ENCODE results near the gene EPS8L1. TPM values are rescaled to one million over a fixed set of nuclear protein-coding genes. Genes with fewer than 3 reads are reported as not detected.

The EPS8L1 gene
- total and polyA plus RNA-seq, 2 of the 4 experiments (the other 2 are of a cell fraction): 0.90 to 2.9 TPM

DNA sequence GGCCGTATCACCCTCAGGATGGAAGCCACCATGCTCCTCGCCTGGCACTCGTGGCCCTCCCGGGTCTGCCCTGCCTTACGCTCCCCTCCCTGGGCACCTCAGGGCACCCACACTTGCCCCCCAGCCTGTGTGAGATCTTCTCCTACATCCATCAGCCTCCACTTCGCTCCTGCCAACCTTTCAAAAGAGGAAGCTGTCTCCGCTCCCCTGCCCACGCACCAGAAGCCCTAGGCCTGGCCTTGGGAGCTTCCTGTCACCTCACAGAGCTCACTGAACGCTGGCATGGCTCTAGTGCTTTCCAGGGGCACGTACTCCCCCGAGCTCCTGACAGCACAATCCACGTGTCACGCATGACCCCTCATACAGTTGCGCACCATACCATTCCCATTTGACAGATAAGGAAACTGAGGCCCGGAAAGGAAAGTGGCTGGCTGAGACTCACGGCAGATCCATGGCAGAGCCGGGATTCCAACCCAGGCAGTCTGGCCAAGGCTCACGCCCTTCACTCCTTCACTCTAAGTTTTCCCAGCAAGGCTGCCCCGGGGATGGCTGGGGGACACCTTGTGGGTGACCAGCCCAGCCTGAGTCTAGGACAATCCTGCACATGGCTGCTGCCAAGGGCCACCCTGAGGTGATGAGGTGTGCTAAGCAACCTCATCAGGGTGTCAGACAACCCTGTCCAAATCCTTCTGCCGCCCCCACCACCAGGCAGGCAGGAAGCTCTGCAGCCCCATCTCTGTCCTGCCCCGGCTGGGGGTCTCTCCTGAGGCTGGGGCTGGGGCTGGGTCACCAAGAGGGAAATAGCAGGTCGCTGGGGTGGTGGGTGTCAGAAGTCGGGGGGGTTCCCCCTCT is 22.4 kb downstream of the EPS8L1 start:
- Histone ChIP-seq H2AFZ (replicated peaks; ENCODE audit: low read length, poor library complexity) (no peak overlapping the region), H4K91ac (ENCODE audit: insufficient read depth, low read depth, low read length) (no peak overlapping the region)
- in situ Hi-C loops (cut with MboI; ENCODE audit: low sequenced_read_pairs): no loop called here

More for the DNA sequence above, 22.4 kb downstream of the EPS8L1 start:
- no peak overlapping the region for H3K27ac ChIP-seq (ENCODE audit: insufficient read depth, low read length)
- peaks cover 3% of the 10 kb centered on the region for H4K20me1 ChIP-seq (ENCODE audit: insufficient read depth, low read length)
- DNase-seq (no peak), ATAC-seq (ENCODE audit: low read depth) (no peak)
- no peaks in the 10 kb centered on the region for H3K9me1 ChIP-seq (ENCODE audit: insufficient read depth, low read length)
- H4K8ac ChIP-seq (ENCODE audit: low read depth in 2 of 2, low read length in 2 of 2): no peak overlapping the region
- H3K9ac ChIP-seq (ENCODE audit: low read depth, low read length): no peak overlapping the region
- H3K4me3 ChIP-seq (ENCODE audit: insufficient read depth, low read depth, low read length): no peak overlapping the region
- no peak overlapping the region for H3K18ac ChIP-seq (ENCODE audit: low read depth, low read length)
- no peak overlapping the region for H2BK5ac ChIP-seq (ENCODE audit: low read depth, low read length, poor library complexity, severe bottlenecking)
- H3K4me1 ChIP-seq (ENCODE audit: control insufficient read depth, insufficient read depth, low read length): no peaks in the 10 kb centered on the region
- 97% methylated on average over 10 of the region's 23 CpGs; no CpG with 5 or more reads in 1 of the 2 experiments for WGBS, 2 experiments (ENCODE audit: extremely low coverage in 2 of 2, insufficient read length in 1 of 2)
- no peak overlapping the region for H2BK15ac ChIP-seq (ENCODE audit: low read depth, low read length)
- TF ChIP-seq SMC3 (IDR thresholded peaks at IDR 0.05; ENCODE audit: low read depth, low read length) (no peak), MXI1 (IDR thresholded peaks at IDR 0.05; ENCODE audit: borderline replicate concordance, low read depth, low read length) (no peak), NFE2L2 (IDR thresholded peaks at IDR 0.05; ENCODE audit: low read depth, low read length) (no peak), CEBPB (IDR thresholded peaks at IDR 0.05; ENCODE audit: low read depth, low read length) (no peak), BHLHE40 (IDR thresholded peaks at IDR 0.05; ENCODE audit: low read depth, low read length) (no peak), FOS (IDR thresholded peaks at IDR 0.05; ENCODE audit: low read depth, low read length) (no peak), MAZ (IDR thresholded peaks at IDR 0.05; ENCODE audit: borderline replicate concordance, low read depth, low read length) (no peak), RCOR1 (IDR thresholded peaks at IDR 0.05; ENCODE audit: insufficient replicate concordance, low read length) (no peak), RAD21 (IDR thresholded peaks at IDR 0.05; ENCODE audit: low read length) (no peak)
- no peak overlapping the region for H3K23ac ChIP-seq (ENCODE audit: low read depth, low read length)
- no peaks in the 10 kb centered on the region for H3K27me3 ChIP-seq (ENCODE audit: control insufficient read depth, insufficient read depth, low read length)
- no TSS peak for BruUV-seq (replicated peaks)
- intact Hi-C loops (cut with micrococcal nuclease): no loop called here
- H4K5ac ChIP-seq (ENCODE audit: low read depth, low read length): no peak overlapping the region
- H3K79me1 ChIP-seq (ENCODE audit: low read depth in 1 of 2, low read length in 2 of 2): peaks cover 5 to 21% of the 10 kb centered on the region in 2 experiments
- no peak overlapping the region for H3K4ac ChIP-seq (ENCODE audit: low read depth, low read length)
- no peak overlapping the region for H3K4me2 ChIP-seq (ENCODE audit: low read depth, low read length)
- no peaks in the 10 kb centered on the region; the same call in 1 of the 2 replicates for H3K9me3 ChIP-seq (ENCODE audit: control insufficient read depth, insufficient read depth, low read length)
- H3K56ac ChIP-seq (ENCODE audit: extremely low read depth, insufficient read depth, low read length): no peak overlapping the region
- CTCF ChIA-PET: interaction anchor here (1.0 kb wide), 1 partner anchor 9 kb away, joined by 3 read pairs; no protein-coding TSS in a partner anchor
- dilution Hi-C loops (cut with HindIII; ENCODE audit: low sequenced_read_pairs, unreplicated experiment): no loop called here
- POLR2A ChIA-PET (ENCODE audit: unreplicated experiment): no interaction called here
- no peak overlapping the region for H2BK120ac ChIP-seq (ENCODE audit: low read depth, low read length)
- no peak overlapping the region for H2BK20ac ChIP-seq (ENCODE audit: low read depth, low read length)
- peaks cover 32% of the 10 kb centered on the region for H3K36me3 ChIP-seq (ENCODE audit: control insufficient read depth, insufficient read depth, low read length)
- no peak overlapping the region for H3K14ac ChIP-seq (replicated peaks; ENCODE audit: low read depth, low read length)
- H2AK9ac ChIP-seq (replicated peaks; ENCODE audit: low read depth, low read length, poor library complexity): no peak overlapping the region
- H2AK5ac ChIP-seq (ENCODE audit: low read depth, low read length): no peak overlapping the region
